DOHH2 (cell line): Measurements from ENCODE around the gene GIPC1.

Source experiments
- EZH2phosphoT487 ChIP-seq: fragments of 200-600 bp; sonication (generic); IDR thresholded peaks from 2 replicates; pipeline ENCODE4 v1.6.1; 2017; ENCODE audit warnings: borderline replicate concordance, mild to moderate bottlenecking, antibody characterized with exemption, low read length, moderate library complexity, mixed read lengths
- TF ChIP-seq, protein P1 (sequence below): fragments of 200-600 bp; sonication (generic); IDR thresholded peaks from one replicate; pipeline ENCODE4 v1.5.1; 2014; ENCODE audit warnings: antibody characterized with exemption, mild to moderate bottlenecking, low read depth, low read length; ENCODE audit not compliant: poor library complexity, severe bottlenecking

DNA sequence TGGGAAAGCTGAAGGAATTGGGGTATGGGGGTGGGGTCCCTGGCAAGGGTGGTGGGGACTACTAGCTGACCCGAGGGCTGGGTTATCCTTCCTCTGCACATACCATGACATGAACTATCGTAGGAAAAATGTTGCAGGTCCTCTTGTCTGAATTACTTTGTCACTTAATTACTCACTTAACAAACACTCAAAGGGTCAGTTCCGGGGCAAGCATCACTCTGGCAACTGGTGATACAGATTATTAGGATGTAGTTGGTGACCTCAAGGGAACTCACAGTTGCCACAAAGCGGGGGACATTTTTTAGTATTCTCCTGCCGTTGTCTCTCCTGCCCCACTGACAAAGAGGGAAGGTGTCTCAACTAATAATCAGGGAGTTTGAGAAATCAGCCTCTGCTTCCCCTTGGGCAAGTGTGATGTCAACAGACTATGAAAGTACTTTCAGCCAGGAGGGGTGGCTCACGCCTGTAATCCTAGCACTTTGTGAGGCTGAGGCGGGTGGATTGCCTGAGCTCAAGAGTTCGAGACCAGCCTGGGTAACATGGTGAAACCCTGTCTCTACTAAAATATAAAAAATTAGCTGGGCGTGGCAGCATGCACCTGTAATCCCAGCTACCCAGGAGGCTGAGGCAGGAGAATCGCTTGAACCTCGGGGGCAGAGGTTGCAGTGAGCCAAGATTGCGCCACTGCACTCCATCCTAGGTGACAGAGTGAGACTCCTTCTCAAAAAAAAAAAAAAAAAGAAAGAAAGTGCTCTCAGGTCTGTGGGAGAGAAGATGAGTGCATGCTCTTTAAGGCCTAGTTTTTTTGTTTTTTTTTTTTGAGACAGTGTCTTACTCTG lies 12.0 kb upstream of the GIPC1 start:
- TF ChIP-seq, protein P1, sequence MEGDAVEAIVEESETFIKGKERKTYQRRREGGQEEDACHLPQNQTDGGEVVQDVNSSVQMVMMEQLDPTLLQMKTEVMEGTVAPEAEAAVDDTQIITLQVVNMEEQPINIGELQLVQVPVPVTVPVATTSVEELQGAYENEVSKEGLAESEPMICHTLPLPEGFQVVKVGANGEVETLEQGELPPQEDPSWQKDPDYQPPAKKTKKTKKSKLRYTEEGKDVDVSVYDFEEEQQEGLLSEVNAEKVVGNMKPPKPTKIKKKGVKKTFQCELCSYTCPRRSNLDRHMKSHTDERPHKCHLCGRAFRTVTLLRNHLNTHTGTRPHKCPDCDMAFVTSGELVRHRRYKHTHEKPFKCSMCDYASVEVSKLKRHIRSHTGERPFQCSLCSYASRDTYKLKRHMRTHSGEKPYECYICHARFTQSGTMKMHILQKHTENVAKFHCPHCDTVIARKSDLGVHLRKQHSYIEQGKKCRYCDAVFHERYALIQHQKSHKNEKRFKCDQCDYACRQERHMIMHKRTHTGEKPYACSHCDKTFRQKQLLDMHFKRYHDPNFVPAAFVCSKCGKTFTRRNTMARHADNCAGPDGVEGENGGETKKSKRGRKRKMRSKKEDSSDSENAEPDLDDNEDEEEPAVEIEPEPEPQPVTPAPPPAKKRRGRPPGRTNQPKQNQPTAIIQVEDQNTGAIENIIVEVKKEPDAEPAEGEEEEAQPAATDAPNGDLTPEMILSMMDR: no peak
- no peak for TF ChIP-seq EZH2phosphoT487
